Stimulated activated memory B cell treated with anti-CD40 and anti-IgM and Interleukin-4, amounts not matched to agents 10 μg/mL and 1 μg/mL and 100 μg/mL, for 72 hours (primary cell): ENCODE measurements around the gene JAGN1.
"Not testable (repeated sequence)": the region's sequence is repeated elsewhere in the genome, so short reads cannot be mapped to it uniquely, and the experiment has no call there.

Source experiments
- ATAC-seq: fragments of 150-1000 bp; cut with Tn5 transposase; 2 replicates; pipeline ENCODE4 v1.10.0; 2021
- H3K27ac Mint-ChIP-seq: one replicate; pipeline ENCODE4 v1.8.0; 2022; ENCODE audit warnings: mild to moderate bottlenecking, mixed read lengths
- H3K27me3 Mint-ChIP-seq: one replicate; pipeline ENCODE4 v1.8.0; 2022; ENCODE audit warnings: mixed read lengths
- H3K36me3 Mint-ChIP-seq: one replicate; pipeline ENCODE4 v1.8.0; 2022; ENCODE audit warnings: mixed read lengths
- H3K4me1 Mint-ChIP-seq: one replicate; pipeline ENCODE4 v1.8.0; 2022; ENCODE audit warnings: mixed read lengths
- H3K4me3 Mint-ChIP-seq: one replicate; pipeline ENCODE4 v1.8.0; 2022; ENCODE audit warnings: mild to moderate bottlenecking, moderate library complexity, mixed read lengths
- H3K9me3 Mint-ChIP-seq: one replicate; pipeline ENCODE4 v1.8.0; 2022; ENCODE audit warnings: mixed read lengths

Gene JAGN1

DNA sequence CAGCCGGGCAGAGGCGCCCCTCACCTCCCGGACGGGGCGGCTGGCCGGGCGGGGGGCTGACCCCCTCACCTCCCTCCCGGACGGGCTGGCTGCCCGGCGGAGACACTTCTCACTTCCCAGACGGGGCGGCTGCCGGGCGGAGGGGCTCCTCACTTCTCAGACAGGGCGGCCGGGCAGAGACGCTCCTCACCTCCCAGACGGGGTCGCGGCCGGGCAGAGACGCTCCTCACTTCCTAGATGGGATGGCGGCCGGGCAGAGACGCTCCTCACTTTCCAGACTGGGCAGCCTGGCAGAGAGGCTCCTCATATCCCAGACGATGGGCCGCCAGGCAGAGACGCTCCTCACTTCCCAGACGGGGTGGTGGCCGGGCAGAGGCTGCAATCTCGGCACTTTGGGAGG, 49.5 kb downstream of the JAGN1 start:
- not testable (repeated sequence) for ATAC-seq, H3K9me3 Mint-ChIP-seq, H3K27ac Mint-ChIP-seq, H3K27me3 Mint-ChIP-seq, H3K4me3 Mint-ChIP-seq
- Mint-ChIP-seq H3K4me1 (peaks cover 18% of the 10 kb centered on the region), H3K36me3 (peaks cover 34% of the 10 kb centered on the region)

- Mint-ChIP-seq H3K4me1 (peaks cover 9% of the 10 kb centered on the region), H3K9me3 (no peaks in the 10 kb centered on the region), H3K27me3 (no peaks in the 10 kb centered on the region), H3K27ac (no peak overlapping the region), H3K4me3 (no peak overlapping the region), H3K36me3 (peaks cover 31% of the 10 kb centered on the region)
- no peak for ATAC-seq
These were observed 50.3 kb downstream of the JAGN1 start for GRCh38 chr3:9940746-9941145.

GRCh38 chr3:9942164-9942563, 51.8 kb downstream of the JAGN1 start:
- no peak overlapping the region for H3K4me3 Mint-ChIP-seq
- H3K36me3 Mint-ChIP-seq = peaks cover 29% of the 10 kb centered on the region
- no peak overlapping the region for H3K27ac Mint-ChIP-seq
- H3K27me3 Mint-ChIP-seq = no peaks in the 10 kb centered on the region
- ATAC-seq = no peak
- peaks cover 6% of the 10 kb centered on the region for H3K4me1 Mint-ChIP-seq
- H3K9me3 Mint-ChIP-seq = no peaks in the 10 kb centered on the region

GRCh38 chr3:9942934-9943690, 52.7 kb downstream of the JAGN1 start:
- Mint-ChIP-seq H3K27me3 (no peaks in the 10 kb centered on the region), H3K9me3 (no peaks in the 10 kb centered on the region), H3K4me1 (peaks cover 6% of the 10 kb centered on the region), H3K27ac (no peak overlapping the region), H3K4me3 (no peak overlapping the region), H3K36me3 (peaks cover 22% of the 10 kb centered on the region)
- ATAC-seq = no peak
